HCT116 (cell line): ENCODE measurements around the gene CSF1R. TPM values are rescaled to one million over a fixed set of nuclear protein-coding genes. Genes with fewer than 3 reads are reported as not detected.

ENCODE experiments used
- ATAC-seq: fragments of 200-7000 bp; cut with Tn5 transposase; 2 replicates; pipeline ENCODE4 v1.9.1; 2020; ENCODE audit warnings: mild to moderate bottlenecking, moderate library complexity
- BruUV-seq: library from RNA; stranded (reverse); fragments of 400-500 nt; replicated peaks from 2 replicates; lab custom pipeline; 2021; lab: Mats Ljungman, UMichigan
- CTCF ChIA-PET: fragments of 300-600 bp; sonication (Branson Sonifier 250); formaldehyde crosslinking; loops from one replicate; lab custom pipeline; 2021; ENCODE audit warnings: antibody characterized with exemption; lab: Charles Lee
- POLR2A ChIA-PET: fragments of 300-600, 350-600 bp; sonication (Branson Sonifier 250); formaldehyde crosslinking; loops from one replicate; lab custom pipeline; 2021; ENCODE audit warnings: antibody characterized with exemption; lab: Charles Lee
- RAD21 ChIA-PET, 2 experiments: fragments of 300-600 bp; sonication (Branson Sonifier 250); formaldehyde crosslinking; loops; one replicate each; lab custom pipeline; 2023; ENCODE audit warnings: low total read pairs in 2 of 2; ENCODE audit not compliant: uncharacterized antibody in 2 of 2, unreplicated experiment in 2 of 2, low non-redundant PET in 1 of 2; lab: Charles Lee
- DNase-seq: peaks from one replicate; pipeline ENCODE4 v3.0.0-alpha.2; 2010; ENCODE audit warnings: low read depth, low spot score
- H2AFZ ChIP-seq: fragments of 200-600 bp; shearing (Covaris generic), sonication (generic); 2 replicates; pipeline ENCODE4 v1.6.1; 2017; ENCODE audit warnings: low read depth, mixed run types, mixed read lengths, antibody characterized with exemption, low read length; ENCODE audit not compliant: poor library complexity, severe bottlenecking
- H3K27ac ChIP-seq: 2 replicates; pipeline ENCODE4 v1.5.1; 2012; ENCODE audit warnings: low read depth, low read length
- H3K27me3 ChIP-seq: fragments of 200-600 bp; sonication (generic); 2 replicates; pipeline ENCODE4 v1.6.1; 2016; ENCODE audit warnings: mixed run types, low read length, mixed read lengths; ENCODE audit not compliant: insufficient read depth
- H3K36me3 ChIP-seq, 2 experiments: fragments of 200-500 bp in 1 of 2; fragments of 200-600 bp in 1 of 2; sonication (Bioruptor generic) in 1 of 2; sonication (generic) in 1 of 2; 2 replicates each; pipeline versions ENCODE4 v1.5.1 to v1.6.1; 2014 to 2016; ENCODE audit warnings: low read length in 2 of 2, inconsistent platforms in 1 of 2, mixed read lengths in 1 of 2, mixed run types in 1 of 2; ENCODE audit not compliant: insufficient read depth in 2 of 2, control insufficient read depth in 1 of 2
- H3K4me1 ChIP-seq, 2 experiments: fragments of 200-600 bp in 1 of 2; sonication (generic) in 1 of 2; 2 replicates each; pipeline versions ENCODE4 v1.5.1 to v1.6.1; 2012 to 2017; ENCODE audit warnings: low read length in 2 of 2, inconsistent platforms in 1 of 2, mild to moderate bottlenecking in 1 of 2, mixed read lengths in 1 of 2, mixed run types in 1 of 2, moderate library complexity in 1 of 2; ENCODE audit not compliant: insufficient read depth in 2 of 2, control insufficient read depth in 1 of 2
- H3K4me2 ChIP-seq: fragments of 200-600 bp; sonication (generic); 2 replicates; pipeline ENCODE4 v1.6.1; 2017; ENCODE audit warnings: mixed run types, low read length, mixed read lengths
- H3K4me3 ChIP-seq, 2 experiments: fragments of 200-600 bp in 1 of 2; sonication (generic) in 1 of 2; replicated peaks in 1 of 2; 2 replicates each; pipeline ENCODE4 v1.5.1; 2011 to 2016; ENCODE audit warnings: low read length in 2 of 2, control low read depth in 1 of 2, low read depth in 1 of 2, mild to moderate bottlenecking in 1 of 2, mixed read lengths in 1 of 2, mixed run types in 1 of 2
- H3K79me2 ChIP-seq: fragments of 200-600 bp; sonication (generic); 2 replicates; pipeline ENCODE4 v1.6.1; 2017; ENCODE audit warnings: mild to moderate bottlenecking, mixed run types, low read length, moderate library complexity, mixed read lengths; ENCODE audit not compliant: insufficient read depth
- H3K9ac ChIP-seq: fragments of 200-600 bp; sonication (generic); 2 replicates; pipeline ENCODE4 v1.6.1; 2016; ENCODE audit warnings: low read length, mixed read lengths
- H3K9me2 ChIP-seq: fragments of 200-600 bp; sonication (generic), shearing (Covaris generic); 2 replicates; pipeline ENCODE4 v1.6.1; 2017; ENCODE audit warnings: mixed run types, mild to moderate bottlenecking, moderate library complexity; ENCODE audit not compliant: insufficient read depth
- H3K9me3 ChIP-seq, 2 experiments: fragments of 200-500 bp in 1 of 2; fragments of 200-600 bp in 1 of 2; sonication (Bioruptor generic) in 1 of 2; sonication (generic) in 1 of 2; 2 replicates each; pipeline ENCODE4 v1.6.1; 2014 to 2017; ENCODE audit warnings: low read length in 2 of 2, mixed read lengths in 2 of 2, inconsistent platforms in 1 of 2, low read depth in 1 of 2, mild to moderate bottlenecking in 1 of 2, mixed run types in 1 of 2, moderate library complexity in 1 of 2; ENCODE audit not compliant: control insufficient read depth in 1 of 2, insufficient read depth in 1 of 2
- H4K20me1 ChIP-seq: fragments of 200-600 bp; sonication (generic), shearing (Covaris generic); 2 replicates; pipeline ENCODE4 v1.6.1; 2017; ENCODE audit warnings: mixed run types, mild to moderate bottlenecking, moderate library complexity; ENCODE audit not compliant: insufficient read depth
- CBX3 ChIP-seq: IDR thresholded peaks from 2 replicates; pipeline ENCODE4 v1.6.1; 2012; ENCODE audit warnings: low read depth
- CEBPB ChIP-seq: IDR thresholded peaks from 2 replicates; pipeline ENCODE4 v1.6.1; 2012; ENCODE audit warnings: low read depth
- CTCF ChIP-seq, 3 experiments: fragments of 200-600 bp in 1 of 3; sonication (generic) in 1 of 3; IDR thresholded peaks in 2 of 3; conservative IDR thresholded peaks in 1 of 3; 2 replicates each; pipeline ENCODE4 v1.5.1; 2012 to 2017; ENCODE audit warnings: low read depth in 2 of 3, low read length in 2 of 3, antibody characterized with exemption in 1 of 3, borderline replicate concordance in 1 of 3, control low read depth in 1 of 3, mild to moderate bottlenecking in 1 of 3, mixed read lengths in 1 of 3, mixed run types in 1 of 3, moderate library complexity in 1 of 3; ENCODE audit not compliant: insufficient read depth in 1 of 3
- ELF1 ChIP-seq: IDR thresholded peaks from 2 replicates; pipeline ENCODE4 v1.6.1; 2012; ENCODE audit warnings: low read depth, borderline replicate concordance
- EZH2 ChIP-seq: fragments of 200-600 bp; sonication (generic); IDR thresholded peaks from 2 replicates; pipeline ENCODE4 v1.6.1; 2017; ENCODE audit warnings: antibody characterized with exemption, mixed run types
- EZH2phosphoT487 ChIP-seq: fragments of 200-600 bp; IDR thresholded peaks from 2 replicates; pipeline ENCODE4 v1.6.1; 2018; ENCODE audit warnings: antibody characterized with exemption, borderline replicate concordance
- FOSL1 ChIP-seq: IDR thresholded peaks from 2 replicates; pipeline ENCODE4 v1.6.1; 2012; ENCODE audit warnings: low read depth
- POLR2A ChIP-seq: IDR thresholded peaks from 2 replicates; pipeline ENCODE4 v1.7.0; 2011; ENCODE audit warnings: borderline replicate concordance; ENCODE audit not compliant: insufficient read depth, insufficient read length; ENCODE audit errors: extremely low read depth
- RAD21 ChIP-seq: IDR thresholded peaks from 2 replicates; pipeline ENCODE4 v1.6.1; 2012; ENCODE audit warnings: low read depth, mild to moderate bottlenecking
- REST ChIP-seq: IDR thresholded peaks from 2 replicates; pipeline ENCODE4 v1.6.1; 2012; ENCODE audit warnings: low read depth
- SIN3A ChIP-seq: IDR thresholded peaks from 2 replicates; pipeline ENCODE4 v1.6.1; 2012; ENCODE audit warnings: low read depth
- SP1 ChIP-seq: IDR thresholded peaks from 2 replicates; pipeline ENCODE4 v1.6.1; 2012; ENCODE audit warnings: low read depth
- TCF7L2 ChIP-seq: IDR thresholded peaks from 2 replicates; pipeline ENCODE4 v1.7.0; 2011; ENCODE audit warnings: borderline replicate concordance, inconsistent platforms; ENCODE audit not compliant: insufficient read depth, insufficient read length; ENCODE audit errors: extremely low read depth
- YY1 ChIP-seq: IDR thresholded peaks from 2 replicates; pipeline ENCODE4 v1.6.1; 2011; ENCODE audit warnings: low read length, low read depth, moderate library complexity, mild to moderate bottlenecking; ENCODE audit not compliant: insufficient replicate concordance; ENCODE audit errors: extremely low read depth
- ZBTB33 ChIP-seq: IDR thresholded peaks from 2 replicates; pipeline ENCODE4 v1.6.1; 2011; ENCODE audit warnings: mild to moderate bottlenecking, low read length, moderate library complexity; ENCODE audit not compliant: insufficient replicate concordance; ENCODE audit errors: extremely low read depth
- ZFX ChIP-seq: fragments of 450-650 bp; IDR thresholded peaks from 2 replicates; pipeline ENCODE4 v1.6.1; 2017
- ZNF274 ChIP-seq: fragments of 200-500 bp; sonication (Bioruptor generic); IDR thresholded peaks from 2 replicates; pipeline ENCODE4 v1.6.1; 2014; ENCODE audit warnings: mild to moderate bottlenecking, low read depth, low read length, inconsistent platforms
- intact Hi-C: fragments of 100-400 bp; cut with micrococcal nuclease; formaldehyde crosslinking; loops from 2 replicates; pipeline ENCODE4 v1.10.0; 2022
- total RNA-seq: library from RNA; stranded (reverse); gene quantifications from one replicate; pipeline ENCODE4 v1.2.1, GENCODE V29; 2021; ENCODE audit not compliant: unreplicated experiment

Gene CSF1R
- total RNA-seq, 1 experiment from 2014 or later = 0.17 TPM

- TF ChIP-seq CTCF (IDR thresholded peaks at IDR 0.05 in 2 of 3, conservative IDR thresholded peaks at IDR 0.05 in 1 of 3; ENCODE audit: borderline replicate concordance in 1 of 3, insufficient read depth in 1 of 3, low read depth in 2 of 3, low read length in 2 of 3) (no peak), FOSL1 (no peak), RAD21 (no peak), CBX3 (no peak), SP1 (no peak), CEBPB (no peak), ZFX (no peak), YY1 (no peak)
Measured at GRCh38 chr5:150126921-150127265, 40.5 kb upstream of the CSF1R start (continued).

- TF ChIP-seq ZNF274 (no peak), EZH2phosphoT487 (no peak), ELF1 (no peak), ZBTB33 (no peak), TCF7L2 (no peak), CEBPB (no peak), REST (no peak), YY1 (no peak), FOSL1 (no peak), POLR2A (no peak), EZH2 (no peak), SIN3A (no peak), CBX3 (no peak), ZFX (no peak)
- no TSS peak for BruUV-seq
- POLR2A ChIA-PET = no interaction called here
- H3K27me3 ChIP-seq = no peaks in the 10 kb centered on the region
- H2AFZ ChIP-seq = no peak overlapping the region
- DNase-seq = no peak
- no peak overlapping the region for H3K27ac ChIP-seq
- H3K79me2 ChIP-seq = no peaks in the 10 kb centered on the region
- H3K4me3 ChIP-seq = no peak overlapping the region
- no peaks in the 10 kb centered on the region for H3K9me2 ChIP-seq
- H3K9me3 ChIP-seq = no peaks in the 10 kb centered on the region
- peaks cover 4 to 19% of the 10 kb centered on the region in 2 experiments; a peak in 3 of 4 replicates for H3K4me1 ChIP-seq
- no peak for ATAC-seq
- RAD21 ChIA-PET = no interaction called here
- no peaks in the 10 kb centered on the region for H3K36me3 ChIP-seq
- intact Hi-C loops = no loop called here
- CTCF ChIA-PET = no interaction called here
- H3K9ac ChIP-seq = no peak overlapping the region
- no peak overlapping the region for H3K4me2 ChIP-seq
- no peaks in the 10 kb centered on the region for H4K20me1 ChIP-seq
Measured at GRCh38 chr5:150126199-150126920, 40.0 kb upstream of the CSF1R start.
